ENCODE data around the gene SLC30A3.

GRCh38 chr2:27205206-27205605, 57.6 kb downstream of the SLC30A3 start:
- TF ChIP-seq, protein P1, sequence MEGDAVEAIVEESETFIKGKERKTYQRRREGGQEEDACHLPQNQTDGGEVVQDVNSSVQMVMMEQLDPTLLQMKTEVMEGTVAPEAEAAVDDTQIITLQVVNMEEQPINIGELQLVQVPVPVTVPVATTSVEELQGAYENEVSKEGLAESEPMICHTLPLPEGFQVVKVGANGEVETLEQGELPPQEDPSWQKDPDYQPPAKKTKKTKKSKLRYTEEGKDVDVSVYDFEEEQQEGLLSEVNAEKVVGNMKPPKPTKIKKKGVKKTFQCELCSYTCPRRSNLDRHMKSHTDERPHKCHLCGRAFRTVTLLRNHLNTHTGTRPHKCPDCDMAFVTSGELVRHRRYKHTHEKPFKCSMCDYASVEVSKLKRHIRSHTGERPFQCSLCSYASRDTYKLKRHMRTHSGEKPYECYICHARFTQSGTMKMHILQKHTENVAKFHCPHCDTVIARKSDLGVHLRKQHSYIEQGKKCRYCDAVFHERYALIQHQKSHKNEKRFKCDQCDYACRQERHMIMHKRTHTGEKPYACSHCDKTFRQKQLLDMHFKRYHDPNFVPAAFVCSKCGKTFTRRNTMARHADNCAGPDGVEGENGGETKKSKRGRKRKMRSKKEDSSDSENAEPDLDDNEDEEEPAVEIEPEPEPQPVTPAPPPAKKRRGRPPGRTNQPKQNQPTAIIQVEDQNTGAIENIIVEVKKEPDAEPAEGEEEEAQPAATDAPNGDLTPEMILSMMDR (conservative IDR thresholded peaks at IDR 0.05 in 1 of 2, IDR thresholded peaks at IDR 0.05 in 1 of 2; ENCODE audit: low read depth in 1 of 2, low read length in 2 of 2), result no peak
- no peak for TF ChIP-seq EZH2 (IDR thresholded peaks at IDR 0.05; ENCODE audit: low read length, missing control alignments)

All from fibroblast of lung (primary cell).